HepG2 (cell line): ENCODE measurements around the gene YIPF3. TPM values are rescaled to one million over a fixed set of nuclear protein-coding genes. Genes with fewer than 3 reads are reported as not detected.

Experiments used
- ADNP ChIP-seq: sonication (generic); formaldehyde crosslinking; IDR thresholded peaks from 2 replicates; pipeline ENCODE4 v1.4.0; 2020; ENCODE audit warnings: missing genetic modification reagents
- CBX5 ChIP-seq: sonication (generic); formaldehyde crosslinking; IDR thresholded peaks from 2 replicates; pipeline ENCODE4 v1.4.0; 2020; ENCODE audit warnings: missing genetic modification reagents, borderline replicate concordance
- FOXA3 ChIP-seq: IDR thresholded peaks from 2 replicates; pipeline ENCODE4 v1.6.1; 2016; ENCODE audit warnings: missing genetic modification reagents, missing compliant biosample characterization
- GATAD1 ChIP-seq: IDR thresholded peaks from 2 replicates; pipeline ENCODE4 v1.6.1; 2016; ENCODE audit warnings: missing genetic modification reagents, missing compliant biosample characterization
- HOXA7 ChIP-seq: sonication (generic); formaldehyde crosslinking; IDR thresholded peaks from 2 replicates; pipeline ENCODE4 v1.8.1; 2022; ENCODE audit warnings: mild to moderate bottlenecking, missing genetic modification reagents, moderate library complexity
- MXD4 ChIP-seq: IDR thresholded peaks from 2 replicates; pipeline ENCODE4 v1.6.1; 2016; ENCODE audit warnings: mild to moderate bottlenecking, missing biosample characterization, missing genetic modification reagents
- POLR2AphosphoS2 ChIP-seq: IDR thresholded peaks from 2 replicates; pipeline ENCODE4 v1.6.1; 2011; ENCODE audit warnings: low read depth, low read length, improper control_type of control experiment
- POLR2G ChIP-seq: fragments of 200-400 bp; formaldehyde crosslinking; IDR thresholded peaks from 2 replicates; pipeline ENCODE4 v1.6.1; 2018; ENCODE audit warnings: mild to moderate bottlenecking, low read depth, low read length, moderate library complexity
- RNF219 ChIP-seq: sonication (generic); formaldehyde crosslinking; IDR thresholded peaks from 2 replicates; pipeline ENCODE4 v1.5.0; 2020; ENCODE audit warnings: mild to moderate bottlenecking, missing genetic modification reagents
- SIX1 ChIP-seq: sonication (generic); formaldehyde crosslinking; IDR thresholded peaks from 2 replicates; pipeline ENCODE4 v1.4.0; 2020; ENCODE audit warnings: missing genetic modification reagents, borderline replicate concordance
- STAG1 ChIP-seq: sonication (generic); formaldehyde crosslinking; IDR thresholded peaks from 2 replicates; pipeline ENCODE4 v1.4.0; 2020; ENCODE audit warnings: missing genetic modification reagents
- ZFP36 ChIP-seq: fragments of 150-350 bp; IDR thresholded peaks from 2 replicates; pipeline ENCODE4 v1.6.1; 2018; ENCODE audit warnings: borderline replicate concordance, low read length, low read depth; ENCODE audit not compliant: partially characterized antibody
- ZFP36L1 ChIP-seq: sonication (generic); formaldehyde crosslinking; IDR thresholded peaks from 2 replicates; pipeline ENCODE4 v1.8.0; 2022; ENCODE audit warnings: mild to moderate bottlenecking, missing genetic modification reagents, moderate library complexity
- ZFP62 ChIP-seq: sonication (generic); formaldehyde crosslinking; IDR thresholded peaks from 2 replicates; pipeline ENCODE4 v1.4.0; 2020; ENCODE audit warnings: missing genetic modification reagents
- ZNF121 ChIP-seq: sonication (generic); formaldehyde crosslinking; IDR thresholded peaks from 2 replicates; pipeline ENCODE4 v1.5.0; 2020; ENCODE audit warnings: mild to moderate bottlenecking, missing genetic modification reagents
- ZNF326 ChIP-seq: sonication (generic); formaldehyde crosslinking; IDR thresholded peaks from 2 replicates; pipeline ENCODE4 v1.4.0; 2020; ENCODE audit warnings: missing genetic modification reagents, borderline replicate concordance
- ZNF629 ChIP-seq: sonication (generic); formaldehyde crosslinking; conservative IDR thresholded peaks from 2 replicates; pipeline ENCODE4 v1.5.0; 2020; ENCODE audit warnings: missing genetic modification reagents
- ZNF761 ChIP-seq: sonication (generic); formaldehyde crosslinking; conservative IDR thresholded peaks from 2 replicates; pipeline ENCODE4 v1.4.0; 2020; ENCODE audit warnings: mild to moderate bottlenecking, missing genetic modification reagents
- polyA plus RNA-seq, 8 experiments: library from polyadenylated mRNA; depleted of rRNA in 3 of 8; stranded (reverse) in 7 of 8; unstranded in 1 of 8; fragments of >200 nt; fragmentation: Illumina TruSeq in 4 of 8; extraction: Trizol in 4 of 8; gene quantifications; 2 replicates each; pipeline versions ENCODE4 v1.2.1 to v1.2.3, GENCODE V29; 2011 to 2016; ENCODE audit warnings: low read depth in 4 of 8, missing spikeins in 1 of 8, mixed read lengths in 1 of 8; ENCODE audit not compliant: insufficient read depth in 1 of 8
- total RNA-seq, 5 experiments: library from RNA; depleted of rRNA; stranded (reverse); fragments of >200 nt; fragmentation: Illumina TruSeq; extraction: Trizol; gene quantifications; 2 replicates each; pipeline ENCODE4 v1.2.3, GENCODE V29; 2016; ENCODE audit warnings: low read depth in 1 of 5
- TF ChIP-seq, protein P1 (sequence below): sonication (generic); formaldehyde crosslinking; conservative IDR thresholded peaks from 2 replicates; pipeline ENCODE4 v1.8.1; 2023; ENCODE audit warnings: missing genetic modification reagents
- TF ChIP-seq, protein P2 (sequence below): sonication (generic); formaldehyde crosslinking; IDR thresholded peaks from 2 replicates; pipeline ENCODE4 v1.8.0; 2023; ENCODE audit warnings: mild to moderate bottlenecking, missing genetic modification reagents
- TF ChIP-seq, protein P3 (sequence below): IDR thresholded peaks from 2 replicates; pipeline ENCODE4 v1.6.1; 2016; ENCODE audit warnings: missing compliant biosample characterization, missing genetic modification reagents, borderline replicate concordance
- TF ChIP-seq, protein P4 (sequence below): sonication (generic); formaldehyde crosslinking; IDR thresholded peaks from 2 replicates; pipeline ENCODE4 v1.9.0; 2022; ENCODE audit warnings: low read depth, missing genetic modification reagents

YIPF3 gene
- total and polyA plus RNA-seq, 2 of the 13 experiments (the other 11 are each of a cell fraction or from before 2014, with no cell fraction given) = 107 to 206 TPM

DNA sequence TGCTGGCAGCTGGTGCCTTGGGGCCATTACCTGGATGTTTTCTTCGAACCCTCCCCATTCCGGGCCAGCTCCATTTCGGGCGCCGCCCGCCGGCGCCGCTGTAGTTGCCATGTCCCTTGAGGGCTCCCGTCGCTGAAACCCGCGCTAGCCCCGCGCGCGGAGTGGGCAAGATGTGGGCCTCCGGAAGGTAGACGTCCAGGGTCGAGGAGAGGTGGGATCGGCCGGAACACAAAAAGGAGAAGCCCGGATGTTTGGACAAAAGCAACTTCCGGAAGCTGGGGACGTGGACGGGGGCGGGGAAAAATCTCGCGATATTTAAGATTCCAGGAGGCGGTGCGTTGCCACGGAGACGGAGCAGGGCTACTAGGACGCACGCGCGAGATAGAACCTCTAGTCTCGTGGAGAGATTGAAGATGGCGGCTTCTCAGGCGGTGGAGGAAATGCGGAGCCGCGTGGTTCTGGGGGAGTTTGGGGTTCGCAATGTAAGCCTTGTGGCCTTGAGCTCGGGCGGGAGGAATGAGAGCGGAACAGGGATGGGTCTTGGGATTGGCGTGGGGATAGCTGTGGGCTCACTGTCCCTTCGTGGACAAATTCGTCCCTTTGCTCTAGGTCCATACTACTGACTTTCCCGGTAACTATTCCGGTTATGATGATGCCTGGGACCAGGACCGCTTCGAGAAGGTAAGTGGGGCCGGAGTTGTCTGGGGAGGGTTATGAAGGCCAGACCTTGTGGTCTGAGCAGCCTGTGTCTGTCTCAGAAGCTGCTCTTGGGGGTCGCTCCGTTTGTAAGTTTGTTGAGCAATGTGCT is at the start of gene YIPF3, which contains the start of gene POLR1C (continued):
- no peak; the same call in 1 of the 2 replicates for TF ChIP-seq ZFP62 (CRISPR knock-in tag)
- peak; percentile 15; the same call in 1 of the 2 replicates for TF ChIP-seq STAG1 (CRISPR knock-in tag)
- TF ChIP-seq ZNF629 (CRISPR knock-in tag) = no peak
- no peak for TF ChIP-seq ZNF761 (CRISPR knock-in tag)
- TF ChIP-seq, protein P1, sequence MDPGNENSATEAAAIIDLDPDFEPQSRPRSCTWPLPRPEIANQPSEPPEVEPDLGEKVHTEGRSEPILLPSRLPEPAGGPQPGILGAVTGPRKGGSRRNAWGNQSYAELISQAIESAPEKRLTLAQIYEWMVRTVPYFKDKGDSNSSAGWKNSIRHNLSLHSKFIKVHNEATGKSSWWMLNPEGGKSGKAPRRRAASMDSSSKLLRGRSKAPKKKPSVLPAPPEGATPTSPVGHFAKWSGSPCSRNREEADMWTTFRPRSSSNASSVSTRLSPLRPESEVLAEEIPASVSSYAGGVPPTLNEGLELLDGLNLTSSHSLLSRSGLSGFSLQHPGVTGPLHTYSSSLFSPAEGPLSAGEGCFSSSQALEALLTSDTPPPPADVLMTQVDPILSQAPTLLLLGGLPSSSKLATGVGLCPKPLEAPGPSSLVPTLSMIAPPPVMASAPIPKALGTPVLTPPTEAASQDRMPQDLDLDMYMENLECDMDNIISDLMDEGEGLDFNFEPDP = no peak
- TF ChIP-seq, protein P2, sequence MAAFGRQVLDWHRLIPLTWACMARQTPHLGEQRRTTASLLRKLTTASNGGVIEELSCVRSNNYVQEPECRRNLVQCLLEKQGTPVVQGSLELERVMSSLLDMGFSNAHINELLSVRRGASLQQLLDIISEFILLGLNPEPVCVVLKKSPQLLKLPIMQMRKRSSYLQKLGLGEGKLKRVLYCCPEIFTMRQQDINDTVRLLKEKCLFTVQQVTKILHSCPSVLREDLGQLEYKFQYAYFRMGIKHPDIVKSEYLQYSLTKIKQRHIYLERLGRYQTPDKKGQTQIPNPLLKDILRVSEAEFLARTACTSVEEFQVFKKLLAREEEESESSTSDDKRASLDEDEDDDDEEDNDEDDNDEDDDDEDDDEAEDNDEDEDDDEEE (CRISPR knock-in tag) = no peak; the same call in 1 of the 2 replicates
- TF ChIP-seq POLR2G = peak; percentile 98
- TF ChIP-seq GATAD1 (CRISPR knock-in tag) = peak; percentile 96
- no peak for TF ChIP-seq ZFP36
- no peak for TF ChIP-seq ZNF326 (CRISPR knock-in tag)
- TF ChIP-seq SIX1 (CRISPR knock-in tag) = no peak; the same call in 1 of the 2 replicates
- TF ChIP-seq, protein P3, sequence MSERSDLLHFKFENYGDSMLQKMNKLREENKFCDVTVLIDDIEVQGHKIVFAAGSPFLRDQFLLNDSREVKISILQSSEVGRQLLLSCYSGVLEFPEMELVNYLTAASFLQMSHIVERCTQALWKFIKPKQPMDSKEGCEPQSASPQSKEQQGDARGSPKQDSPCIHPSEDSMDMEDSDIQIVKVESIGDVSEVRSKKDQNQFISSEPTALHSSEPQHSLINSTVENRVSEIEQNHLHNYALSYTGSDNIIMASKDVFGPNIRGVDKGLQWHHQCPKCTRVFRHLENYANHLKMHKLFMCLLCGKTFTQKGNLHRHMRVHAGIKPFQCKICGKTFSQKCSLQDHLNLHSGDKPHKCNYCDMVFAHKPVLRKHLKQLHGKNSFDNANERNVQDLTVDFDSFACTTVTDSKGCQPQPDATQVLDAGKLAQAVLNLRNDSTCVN (CRISPR knock-in tag) = no peak
- peak; percentile 72; the same call in 1 of the 2 replicates for TF ChIP-seq ZFP36L1 (CRISPR knock-in tag)
- TF ChIP-seq POLR2AphosphoS2 = peak; percentile 73; the same call in 1 of the 2 replicates
- no peak for TF ChIP-seq HOXA7
- peak; percentile 82 for TF ChIP-seq FOXA3 (CRISPR knock-in tag)
- 0 out of 2 replicates have a peak, but pooled peaks have one; percentile 11 for TF ChIP-seq ZNF121 (CRISPR knock-in tag)
- peak; percentile 97 for TF ChIP-seq MXD4 (CRISPR knock-in tag)
- peak; percentile 10; the same call in 1 of the 2 replicates for TF ChIP-seq CBX5
- TF ChIP-seq ADNP (CRISPR knock-in tag) = no peak
- TF ChIP-seq, protein P4, sequence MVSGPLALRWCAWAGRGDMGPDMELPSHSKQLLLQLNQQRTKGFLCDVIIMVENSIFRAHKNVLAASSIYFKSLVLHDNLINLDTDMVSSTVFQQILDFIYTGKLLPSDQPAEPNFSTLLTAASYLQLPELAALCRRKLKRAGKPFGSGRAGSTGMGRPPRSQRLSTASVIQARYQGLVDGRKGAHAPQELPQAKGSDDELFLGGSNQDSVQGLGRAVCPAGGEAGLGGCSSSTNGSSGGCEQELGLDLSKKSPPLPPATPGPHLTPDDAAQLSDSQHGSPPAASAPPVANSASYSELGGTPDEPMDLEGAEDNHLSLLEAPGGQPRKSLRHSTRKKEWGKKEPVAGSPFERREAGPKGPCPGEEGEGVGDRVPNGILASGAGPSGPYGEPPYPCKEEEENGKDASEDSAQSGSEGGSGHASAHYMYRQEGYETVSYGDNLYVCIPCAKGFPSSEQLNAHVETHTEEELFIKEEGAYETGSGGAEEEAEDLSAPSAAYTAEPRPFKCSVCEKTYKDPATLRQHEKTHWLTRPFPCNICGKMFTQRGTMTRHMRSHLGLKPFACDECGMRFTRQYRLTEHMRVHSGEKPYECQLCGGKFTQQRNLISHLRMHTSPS (CRISPR knock-in tag) = no peak
- TF ChIP-seq RNF219 (CRISPR knock-in tag) = no peak
